Prostate gland (tissue), 2 donors: ENCODE measurements around the gene UBASH3B.

Experiments used
- POLR2A ChIP-seq: fragments of 450-650 bp; IDR thresholded peaks from one replicate; pipeline ENCODE4 v1.6.1; 2016; ENCODE audit warnings: antibody characterized with exemption, mild to moderate bottlenecking
- POLR2AphosphoS5 ChIP-seq: sonication (generic); formaldehyde crosslinking; IDR thresholded peaks from one replicate; pipeline ENCODE4 v1.6.1; 2017; ENCODE audit warnings: antibody characterized with exemption
- TF ChIP-seq, protein P1 (sequence below), 4 experiments: fragments of 200-600 bp in 2 of 4; fragments of 450-650 bp in 2 of 4; sonication (generic) in 2 of 4; IDR thresholded peaks; 1 replicate in 3 of 4; 2 replicates in 1 of 4; pipeline ENCODE4 v1.5.1; 2016 to 2019; ENCODE audit warnings: antibody characterized with exemption in 4 of 4, mild to moderate bottlenecking in 2 of 4, moderate library complexity in 2 of 4

DNA sequence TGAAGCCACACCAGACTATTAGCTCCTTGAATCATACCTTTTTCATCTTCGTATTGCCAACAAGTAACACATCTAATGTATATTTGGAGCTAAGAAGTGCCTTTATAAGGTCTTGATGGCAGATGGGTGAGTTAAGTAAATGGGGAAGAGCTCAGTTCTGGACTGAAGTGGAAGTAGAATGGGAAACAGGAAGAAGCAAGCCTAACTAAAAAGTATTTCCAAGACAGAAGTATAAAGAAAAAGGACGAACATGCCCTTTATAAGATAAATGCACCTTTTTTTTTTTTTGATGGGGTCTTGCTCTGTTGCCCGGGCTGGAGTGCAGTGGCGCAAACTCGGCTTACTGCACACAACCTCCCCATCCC lies 197.3 kb downstream of the UBASH3B start:
- TF ChIP-seq POLR2AphosphoS5 (no peak), POLR2A (no peak)
- TF ChIP-seq, protein P1, sequence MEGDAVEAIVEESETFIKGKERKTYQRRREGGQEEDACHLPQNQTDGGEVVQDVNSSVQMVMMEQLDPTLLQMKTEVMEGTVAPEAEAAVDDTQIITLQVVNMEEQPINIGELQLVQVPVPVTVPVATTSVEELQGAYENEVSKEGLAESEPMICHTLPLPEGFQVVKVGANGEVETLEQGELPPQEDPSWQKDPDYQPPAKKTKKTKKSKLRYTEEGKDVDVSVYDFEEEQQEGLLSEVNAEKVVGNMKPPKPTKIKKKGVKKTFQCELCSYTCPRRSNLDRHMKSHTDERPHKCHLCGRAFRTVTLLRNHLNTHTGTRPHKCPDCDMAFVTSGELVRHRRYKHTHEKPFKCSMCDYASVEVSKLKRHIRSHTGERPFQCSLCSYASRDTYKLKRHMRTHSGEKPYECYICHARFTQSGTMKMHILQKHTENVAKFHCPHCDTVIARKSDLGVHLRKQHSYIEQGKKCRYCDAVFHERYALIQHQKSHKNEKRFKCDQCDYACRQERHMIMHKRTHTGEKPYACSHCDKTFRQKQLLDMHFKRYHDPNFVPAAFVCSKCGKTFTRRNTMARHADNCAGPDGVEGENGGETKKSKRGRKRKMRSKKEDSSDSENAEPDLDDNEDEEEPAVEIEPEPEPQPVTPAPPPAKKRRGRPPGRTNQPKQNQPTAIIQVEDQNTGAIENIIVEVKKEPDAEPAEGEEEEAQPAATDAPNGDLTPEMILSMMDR (IDR thresholded peaks at IDR 0.05): no peak
